Measurements from ENCODE around the gene TIGD1. TPM values are rescaled to one million over a fixed set of nuclear protein-coding genes. Genes with fewer than 3 reads are reported as not detected.
"Not testable (repeated sequence)": the region's sequence is repeated elsewhere in the genome, so short reads cannot be mapped to it uniquely, and the experiment has no call there.

Gene TIGD1
- total RNA-seq, 1 donor from 2014 or later, result 5.1 TPM

DNA sequence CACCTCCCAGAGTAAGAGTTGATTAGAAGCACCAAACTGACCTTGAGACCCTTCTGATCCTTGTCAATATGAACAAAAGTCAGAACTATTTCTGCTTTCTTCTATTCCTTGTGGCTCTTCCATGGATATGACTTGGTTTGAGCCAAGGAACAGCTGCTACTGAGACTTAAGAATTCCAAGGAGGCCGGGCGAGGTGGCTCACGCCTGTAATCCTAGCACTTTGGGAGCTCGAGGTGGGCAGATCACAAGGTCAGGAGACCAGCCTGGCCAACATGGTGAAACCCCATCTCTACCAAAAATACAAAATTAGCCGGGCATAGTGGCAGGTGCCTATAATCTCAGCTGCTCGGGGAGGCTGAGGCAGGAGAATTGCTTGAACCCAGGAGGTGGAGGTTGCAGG is 20.1 kb upstream of the TIGD1 start:
- DNase-seq, result not testable (repeated sequence)

DNA sequence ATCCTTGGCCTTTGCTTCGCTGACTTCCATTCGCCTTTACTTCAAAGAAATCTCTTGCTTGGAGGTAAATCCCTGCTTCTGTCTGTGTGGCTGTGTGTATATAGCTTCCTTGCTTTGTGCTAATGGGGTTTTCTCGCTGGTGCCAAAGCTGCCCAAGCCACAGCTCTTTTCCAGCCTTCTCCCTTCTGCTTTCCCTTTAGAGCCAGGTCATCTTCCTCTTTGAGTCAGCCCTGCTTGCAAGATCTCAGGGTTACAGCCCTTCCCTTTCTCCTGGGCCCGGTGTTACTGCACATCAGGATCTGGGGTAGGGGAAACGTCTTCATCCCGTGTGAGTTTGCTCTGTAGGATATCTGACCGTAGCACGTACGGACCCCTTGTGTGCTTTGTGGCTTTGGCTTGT is 19.2 kb upstream of the TIGD1 start:
- no peak for DNase-seq

DNA sequence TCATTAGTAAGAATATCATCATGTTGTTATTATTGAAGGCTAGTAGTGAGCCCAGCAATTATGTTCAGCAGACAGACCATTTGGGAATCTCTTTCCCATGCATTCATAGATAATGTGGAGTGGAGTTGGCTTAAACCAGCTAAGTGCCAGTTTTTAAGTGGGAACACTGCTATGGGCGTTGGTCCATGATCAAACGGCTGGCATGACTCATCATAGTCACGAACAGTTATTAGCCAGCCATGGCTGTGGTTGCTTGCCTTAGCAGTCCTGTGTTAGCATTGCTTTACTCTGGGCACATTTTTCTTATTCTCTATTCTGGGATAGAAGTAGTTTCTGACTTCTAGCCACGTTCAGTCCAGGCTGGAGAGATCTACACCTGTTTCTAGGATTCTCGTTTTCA is 17.8 kb upstream of the TIGD1 start:
- DNase-seq, result no peak

DNA sequence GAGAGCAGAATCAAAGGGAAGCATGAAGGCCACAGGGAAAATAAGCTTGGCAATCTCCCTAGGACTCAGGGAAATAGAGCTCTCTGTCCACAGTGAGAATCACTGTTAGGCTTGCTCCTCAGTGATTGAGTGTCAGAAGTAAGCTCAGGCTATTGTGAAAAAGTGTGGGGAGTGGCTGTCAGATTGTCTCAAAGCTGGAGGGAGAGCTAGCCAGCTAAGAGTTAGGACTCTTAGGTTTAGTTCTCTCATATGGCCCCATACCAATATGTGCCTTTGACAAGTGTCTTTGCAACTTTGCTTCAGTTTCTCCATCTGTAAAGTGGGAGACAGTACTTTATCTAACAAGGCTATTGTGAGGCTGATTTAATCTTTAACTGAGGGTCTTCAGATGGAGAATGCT is 17.4 kb upstream of the TIGD1 start:
- DNase-seq, result no peak

DNA sequence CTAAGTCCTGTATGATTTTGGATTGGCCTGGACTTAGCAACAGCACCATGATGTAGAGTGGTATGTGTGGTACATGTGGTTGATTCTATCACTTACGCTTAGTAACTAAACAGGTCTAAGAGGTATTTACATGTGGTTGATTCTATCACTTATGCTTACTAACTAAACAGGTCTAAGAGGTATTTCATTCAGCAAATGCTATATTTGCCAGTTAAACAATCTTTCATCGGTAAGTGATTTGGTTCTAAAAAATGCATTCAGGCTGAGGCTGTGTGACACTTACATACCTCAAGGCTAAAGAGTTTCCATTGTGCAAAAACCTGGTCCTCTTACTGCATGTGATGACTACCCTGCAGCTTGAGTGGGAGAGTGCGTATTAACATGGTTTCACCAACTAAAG is 13.2 kb upstream of the TIGD1 start:
- no peak for DNase-seq

DNA sequence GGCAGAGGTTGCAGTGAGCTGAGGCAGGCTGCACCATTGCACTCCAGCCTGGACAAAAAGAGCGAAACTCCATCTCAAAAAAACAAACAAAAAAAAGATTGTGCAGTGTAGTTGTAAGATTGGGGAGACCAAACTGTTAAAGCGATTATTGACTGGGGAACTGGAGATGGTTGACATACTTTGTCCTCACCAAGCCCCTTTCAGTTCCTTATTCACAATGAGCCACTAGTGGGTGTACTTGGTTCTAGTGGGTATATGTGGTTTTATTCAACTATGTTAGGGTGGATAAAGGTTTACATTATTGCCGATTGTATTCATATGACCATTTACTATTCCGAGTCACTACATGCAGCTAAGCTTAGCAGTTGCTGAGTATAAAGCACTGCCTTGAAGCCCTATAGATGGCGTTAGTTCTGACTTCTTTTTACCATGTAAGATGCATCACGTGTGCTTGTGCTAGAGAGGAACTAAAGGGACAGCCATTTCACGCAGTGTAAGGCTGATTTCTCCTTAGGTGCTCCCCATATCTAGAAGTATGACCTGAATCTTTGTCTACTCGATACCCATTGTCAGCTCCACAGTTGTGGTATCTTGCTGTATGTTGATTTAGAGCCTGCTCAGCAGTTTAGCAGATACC is 12.3 kb upstream of the TIGD1 start:
- no peak for DNase-seq

DNA sequence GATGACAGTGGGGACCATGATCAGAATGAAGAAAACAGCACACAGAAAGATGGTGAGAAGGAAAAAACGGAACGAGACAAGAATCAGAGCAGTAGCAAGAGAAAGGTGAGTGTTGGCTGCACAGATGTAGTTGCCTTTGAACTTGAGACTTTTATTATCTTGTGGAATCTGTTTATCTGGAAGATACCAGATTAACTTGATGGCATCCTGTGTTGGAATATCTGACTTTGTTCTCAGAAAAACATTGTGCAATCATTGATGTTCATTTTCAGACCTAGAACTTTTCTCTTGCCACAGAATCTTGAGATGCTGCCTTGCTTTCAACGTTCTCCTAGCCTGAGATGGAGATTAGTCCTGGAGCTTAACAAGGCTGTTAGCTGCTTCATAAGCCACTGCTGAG is 6.1 kb upstream of the TIGD1 start:
- no peak for DNase-seq

DNA sequence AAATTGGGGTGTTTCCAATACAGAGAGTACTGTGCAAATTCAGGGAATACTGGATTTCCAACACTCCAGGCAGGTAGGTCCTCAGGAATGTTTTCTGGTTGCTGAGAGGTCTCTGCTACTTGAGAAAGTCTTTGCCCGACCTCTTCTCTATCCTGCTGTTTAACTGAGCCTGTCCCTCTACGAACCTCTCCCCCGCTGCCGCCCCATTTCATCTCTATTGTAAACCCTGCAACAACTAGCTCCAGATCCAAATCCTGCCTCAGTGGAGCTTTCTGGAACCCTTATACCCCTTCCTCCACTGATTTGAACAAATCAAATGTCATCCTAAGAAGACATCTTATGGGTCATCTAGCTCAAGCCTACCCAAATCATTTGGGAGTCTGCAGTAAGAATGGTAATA is 1.4 kb upstream of the TIGD1 start:
- no peak for DNase-seq

DNA sequence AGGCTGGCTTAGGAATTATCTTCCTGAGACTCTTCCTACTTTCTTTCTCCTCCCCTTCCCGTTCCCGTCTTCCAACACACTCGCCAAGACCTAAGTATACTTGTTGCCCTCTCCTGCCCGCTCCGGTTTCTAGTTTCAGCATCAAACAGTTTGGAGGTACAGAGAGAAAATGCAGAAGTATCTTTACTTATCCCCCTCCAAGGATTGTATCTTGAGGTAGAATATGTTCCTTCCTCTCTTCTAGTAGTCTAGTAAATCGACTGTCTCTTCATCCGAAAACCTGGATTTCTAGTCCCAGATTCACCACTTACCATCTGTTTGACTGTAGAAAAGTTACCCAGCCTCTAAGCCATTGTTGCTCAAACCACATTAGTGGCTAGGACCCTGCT is 887 bp upstream of the TIGD1 start:
- DNase-seq, result no peak

DNA sequence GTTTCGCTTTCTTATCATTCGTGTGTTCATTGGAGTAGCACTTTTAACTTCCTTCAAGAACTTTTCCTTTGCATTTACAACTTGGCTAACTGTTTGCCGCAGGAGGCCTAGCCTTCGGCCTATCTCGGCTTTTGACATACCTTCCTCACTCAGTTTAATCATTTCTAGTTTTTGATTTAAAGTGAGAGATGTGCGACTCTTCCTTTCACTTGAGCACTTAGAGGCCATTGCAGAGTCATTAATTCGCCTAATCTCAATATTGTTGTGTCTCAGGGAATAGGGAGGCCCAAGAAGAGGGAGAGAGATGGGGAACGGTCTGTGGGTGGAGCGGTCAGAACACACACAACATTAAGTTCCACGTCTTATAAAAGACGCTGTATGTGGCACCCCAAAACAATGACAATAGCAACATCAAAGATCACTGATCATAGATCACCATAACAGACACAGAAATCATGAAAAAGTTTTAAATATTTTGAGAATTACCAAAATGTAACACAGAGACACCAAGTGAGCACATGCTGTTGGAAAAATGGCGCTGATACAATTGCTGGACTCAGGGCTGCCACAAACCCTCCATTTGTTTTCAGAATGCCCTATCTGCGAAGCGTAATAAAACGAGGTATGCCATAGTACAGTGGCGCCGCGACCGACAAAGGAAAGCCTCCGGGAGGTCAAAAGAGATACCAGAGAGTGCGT is 553 bp downstream of the TIGD1 start:
- peak; percentile 56 for DNase-seq

DNA sequence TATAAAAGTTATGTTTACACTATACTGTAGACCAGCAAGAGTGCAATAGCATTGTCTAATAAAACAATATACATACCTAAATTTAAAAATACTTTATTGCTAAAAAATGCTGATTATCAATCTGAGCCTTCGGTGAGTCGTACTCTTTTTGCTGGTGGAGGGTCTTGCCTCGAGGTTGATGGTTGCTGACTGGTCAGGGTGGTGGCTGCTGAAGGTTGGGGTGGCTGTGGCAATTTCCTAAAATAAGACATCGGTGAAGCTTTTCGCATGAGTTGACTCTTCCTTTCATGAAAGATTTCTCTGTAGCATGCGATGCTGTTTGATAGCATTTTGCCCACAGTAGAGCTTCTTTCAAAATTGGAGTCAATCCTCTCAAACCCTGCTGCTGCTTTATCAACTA is 2.4 kb downstream of the TIGD1 start:
- no peak for DNase-seq

DNA sequence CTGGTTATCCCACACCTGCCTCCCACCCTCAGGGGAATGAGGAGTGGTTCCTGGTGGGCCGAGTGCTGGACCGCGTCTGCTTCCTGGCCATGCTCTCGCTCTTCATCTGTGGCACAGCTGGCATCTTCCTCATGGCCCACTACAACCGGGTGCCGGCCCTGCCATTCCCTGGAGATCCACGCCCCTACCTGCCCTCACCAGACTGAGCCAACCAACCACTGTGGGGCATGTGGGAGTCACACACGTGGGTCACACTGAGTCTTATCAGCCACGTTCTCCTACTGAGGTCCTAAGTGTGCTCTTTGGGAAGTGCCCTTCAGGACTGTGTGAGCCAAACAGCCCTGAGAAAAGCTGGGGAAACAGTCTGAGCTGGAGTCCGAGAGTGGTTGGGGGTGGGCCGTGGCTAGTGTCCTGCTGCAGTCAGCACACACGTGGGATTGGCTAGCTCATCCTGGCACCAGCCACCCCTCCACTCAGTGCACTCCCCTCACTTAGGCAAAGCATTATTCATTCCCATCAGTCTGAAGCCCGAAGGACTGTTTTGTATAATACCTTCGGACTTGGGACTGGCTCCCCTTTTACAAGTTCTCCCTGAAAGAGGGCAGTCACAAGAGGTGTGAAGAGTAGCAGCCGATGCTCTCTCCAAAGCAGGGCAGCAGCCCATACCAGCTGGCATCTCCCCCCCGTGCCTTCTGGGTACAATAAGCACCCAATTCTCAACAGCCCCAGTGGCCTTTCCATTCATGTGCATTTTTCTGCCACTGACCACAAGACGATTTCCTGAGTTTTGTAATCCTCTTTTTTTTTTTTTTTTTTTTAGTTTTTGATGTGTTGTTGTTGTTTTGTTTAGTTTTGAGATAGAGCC is 4.6 kb downstream of the TIGD1 start:
- DNase-seq, result no peak

DNA sequence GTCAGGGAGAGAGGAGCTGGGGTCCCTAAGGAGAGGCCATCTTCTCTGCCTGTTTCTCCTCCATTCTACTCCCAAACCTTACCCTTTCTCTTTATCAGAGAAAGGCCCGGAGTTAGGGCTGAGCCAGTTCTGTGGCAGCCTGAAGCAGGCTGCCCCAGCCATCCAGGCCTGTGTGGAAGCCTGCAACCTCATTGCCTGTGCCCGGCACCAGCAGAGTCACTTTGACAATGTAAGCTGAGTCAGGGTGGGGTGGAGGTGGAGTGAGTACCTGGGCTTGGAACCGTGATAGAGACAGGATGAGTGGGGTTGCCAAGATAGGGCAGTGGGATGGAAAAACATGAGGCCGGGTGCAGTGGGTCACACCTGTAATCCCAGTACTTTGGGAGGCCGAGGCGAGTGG is 5.7 kb downstream of the TIGD1 start:
- no peak for DNase-seq

DNA sequence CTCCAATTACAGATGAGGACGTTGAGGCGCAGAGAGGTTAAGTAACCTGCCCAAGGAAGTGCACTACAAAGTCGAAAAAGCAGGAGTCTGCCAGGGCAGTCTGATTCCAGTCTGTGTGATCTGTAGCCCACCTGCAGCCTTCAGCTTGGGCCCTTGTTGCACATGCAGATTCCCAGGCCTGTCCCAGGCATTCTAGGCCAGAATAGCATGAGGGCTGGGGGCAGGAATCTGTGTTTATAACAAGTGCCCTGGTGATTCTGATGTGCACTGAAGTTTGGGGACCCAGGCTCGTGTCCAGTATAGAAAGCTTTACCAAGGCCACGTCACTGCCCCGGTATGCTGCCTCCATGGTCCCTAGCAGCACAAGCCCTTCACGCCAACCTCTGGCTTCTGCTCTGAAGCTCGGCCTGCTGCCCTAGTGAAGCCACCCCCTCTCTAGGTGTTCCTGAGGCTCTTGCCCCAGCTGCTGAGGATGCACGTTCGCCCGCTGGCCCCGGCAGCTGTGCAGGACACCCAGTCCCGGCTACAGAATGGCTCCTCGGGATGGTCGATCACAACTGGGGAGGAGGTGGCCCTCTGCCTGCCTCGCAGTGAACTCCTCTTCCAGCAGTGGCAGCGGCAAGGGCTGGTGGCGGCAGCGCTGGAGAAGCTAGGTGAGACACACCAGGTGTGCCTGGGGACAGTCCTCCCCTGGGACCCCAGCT is 6.3 kb downstream of the TIGD1 start:
- no peak for DNase-seq

DNA sequence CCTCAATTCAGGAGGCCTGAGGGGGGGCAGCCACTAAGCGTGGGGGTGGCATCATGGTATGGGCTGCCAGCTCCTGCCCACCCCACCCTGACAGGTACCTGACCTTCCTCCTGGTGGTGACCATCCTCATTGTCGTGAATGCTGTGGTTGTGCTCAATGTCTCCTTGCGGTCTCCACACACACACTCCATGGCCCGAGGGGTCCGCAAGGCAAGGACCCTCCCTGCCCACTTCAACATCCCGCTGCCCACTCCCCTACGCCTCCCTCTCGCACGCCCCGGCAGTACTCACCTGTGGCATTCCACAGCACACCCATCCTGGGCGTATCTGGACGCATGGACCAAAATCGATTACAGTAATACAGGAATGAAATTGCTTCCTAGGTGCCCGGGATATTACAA is 6.9 kb downstream of the TIGD1 start:
- DNase-seq, result no peak

DNA sequence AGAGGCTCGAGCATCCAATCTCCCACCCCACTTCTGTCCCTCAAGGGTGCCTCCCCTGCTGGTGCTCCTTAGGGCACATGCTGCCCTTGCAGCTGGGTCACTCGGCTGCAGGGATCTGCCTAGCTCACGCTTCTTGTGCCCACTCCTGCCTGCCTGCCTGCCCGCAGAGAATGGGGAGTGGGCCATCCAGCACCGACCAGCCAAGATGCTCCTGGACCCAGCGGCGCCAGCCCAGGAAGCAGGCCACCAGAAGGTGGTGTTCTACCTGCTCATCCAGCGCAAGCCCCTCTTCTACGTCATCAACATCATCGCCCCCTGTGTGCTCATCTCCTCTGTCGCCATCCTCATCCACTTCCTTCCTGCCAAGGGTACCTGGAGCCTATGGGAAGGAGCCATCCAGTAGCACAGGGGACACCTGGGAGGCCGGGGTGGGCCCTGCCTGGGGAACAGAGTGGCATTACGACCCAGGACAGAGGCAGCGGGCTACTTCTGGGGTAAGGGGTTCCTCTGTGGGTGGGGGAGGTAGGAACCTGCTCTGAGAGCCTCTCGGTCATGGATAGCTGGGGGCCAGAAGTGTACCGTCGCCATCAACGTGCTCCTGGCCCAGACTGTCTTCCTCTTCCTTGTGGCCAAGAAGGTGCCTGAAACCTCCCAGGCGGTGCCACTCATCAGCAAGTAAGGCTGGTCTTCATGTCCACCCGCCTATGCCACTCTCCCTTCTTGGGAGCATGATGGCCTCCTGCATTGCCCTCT is 7.5 kb downstream of the TIGD1 start:
- no peak for DNase-seq

DNA sequence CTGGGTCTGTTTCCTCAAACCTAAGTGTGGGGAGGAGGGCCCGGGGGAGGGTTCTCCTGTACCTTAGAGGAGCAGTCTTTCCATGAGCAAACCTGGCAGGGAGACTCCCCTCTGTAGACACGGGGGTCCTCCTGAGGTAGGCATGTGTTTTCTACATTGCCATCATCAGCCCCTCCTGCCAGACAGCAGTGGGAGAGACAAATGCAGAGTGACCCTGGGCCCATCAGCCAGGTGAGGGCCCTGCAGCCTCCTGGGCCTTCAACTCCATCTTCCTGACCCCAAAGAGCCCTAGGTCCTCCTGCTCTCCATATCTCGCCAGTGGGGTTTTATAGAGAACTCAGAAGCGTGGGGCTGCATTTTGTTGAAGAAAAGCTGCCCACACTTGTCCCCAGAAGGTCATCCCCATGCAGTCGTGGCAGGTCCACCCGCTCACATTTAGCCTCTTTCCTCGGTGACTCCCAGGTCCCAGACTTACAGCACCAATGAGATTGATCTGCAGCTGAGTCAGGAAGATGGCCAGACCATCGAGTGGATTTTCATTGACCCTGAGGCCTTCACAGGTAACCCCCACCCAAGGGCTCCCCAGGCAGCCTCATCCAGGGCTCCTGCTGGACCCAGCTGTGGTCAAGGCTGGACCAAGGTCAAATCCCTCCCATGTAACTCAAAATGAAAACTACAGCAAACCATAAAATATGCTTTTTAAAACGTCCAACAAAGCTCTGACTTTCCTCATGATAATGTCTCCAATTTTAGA is 8.2 kb downstream of the TIGD1 start:
- DNase-seq, result no peak

DNA sequence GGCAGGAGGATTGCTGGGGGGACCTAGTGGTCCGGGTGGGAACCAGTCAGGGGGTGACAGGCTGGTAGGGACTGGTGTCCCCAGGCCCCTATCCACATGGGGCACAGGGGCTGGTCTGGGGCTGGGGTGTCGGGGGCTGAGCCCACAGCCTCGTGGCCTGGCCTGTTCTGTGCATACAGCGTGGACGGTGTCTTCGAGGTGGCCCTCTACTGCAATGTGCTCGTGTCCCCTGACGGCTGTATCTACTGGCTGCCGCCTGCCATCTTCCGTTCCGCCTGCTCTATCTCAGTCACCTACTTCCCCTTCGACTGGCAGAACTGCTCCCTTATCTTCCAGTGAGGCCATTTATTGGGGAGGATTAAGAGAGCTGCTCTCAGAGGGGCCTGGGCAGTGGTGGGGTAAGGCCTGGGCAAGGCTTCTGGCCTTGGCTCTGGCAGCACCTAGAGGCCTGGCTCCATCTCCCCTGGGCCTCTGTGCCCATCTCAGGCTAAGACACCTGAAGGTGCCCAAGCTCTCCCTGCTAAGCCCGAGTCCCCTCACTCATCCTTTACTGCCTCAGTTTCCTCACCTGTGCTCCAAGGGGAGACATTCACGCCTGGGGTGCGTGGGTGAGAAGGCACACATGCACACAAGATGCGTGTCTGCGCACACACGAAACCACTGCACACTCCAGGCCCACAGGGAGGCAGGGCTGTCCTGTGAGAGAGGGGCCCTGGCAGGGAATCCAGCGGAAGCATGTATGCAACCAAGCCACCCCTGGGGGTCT is 9.0 kb downstream of the TIGD1 start:
- DNase-seq, result no peak

DNA sequence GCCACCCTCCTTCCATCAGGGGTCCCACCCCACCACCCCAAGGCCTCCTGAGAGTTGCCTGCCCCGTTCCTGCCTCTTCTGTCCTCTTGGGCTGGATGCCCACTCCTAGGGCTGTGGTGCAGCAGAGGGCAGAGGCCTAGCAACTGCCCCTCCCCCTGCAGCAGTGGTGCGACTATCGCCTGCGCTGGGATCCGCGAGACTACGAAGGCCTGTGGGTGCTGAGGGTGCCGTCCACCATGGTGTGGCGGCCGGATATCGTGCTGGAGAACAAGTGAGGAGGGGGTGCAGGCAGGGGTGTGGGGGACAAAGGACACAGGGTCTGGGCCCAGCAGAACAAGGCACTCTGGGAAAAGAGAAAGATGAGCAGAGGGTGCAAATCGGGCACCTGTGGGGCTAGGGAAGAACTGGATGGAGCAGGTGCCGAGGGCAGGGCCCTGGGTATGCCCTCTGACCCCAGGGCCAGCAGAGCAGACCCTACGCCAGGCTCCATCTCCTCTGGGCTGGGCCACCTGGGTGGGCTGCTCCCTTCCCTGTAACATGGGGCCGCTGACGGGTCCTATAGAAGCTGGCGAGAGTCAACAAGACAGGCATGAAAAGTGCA is 9.8 kb downstream of the TIGD1 start:
- no peak for DNase-seq
